HL-60/S4 treated with phorbol 12-myristate 13-acetate at 8.2 ng/mL for 4 days and 3 days (cell line): ENCODE data around the gene TMEM167B.

Experiments
- in situ Hi-C: fragments of 300-500 bp; cut with MboI; formaldehyde crosslinking; loops from 2 replicates; pipeline ENCODE4 v1.15.0; 2022; ENCODE audit warnings: low sequenced_read_pairs

Gene TMEM167B

GRCh38 chr1:109080441-109081082, 10.0 kb upstream of the TMEM167B start:
- in situ Hi-C loops, result no loop called here

DNA sequence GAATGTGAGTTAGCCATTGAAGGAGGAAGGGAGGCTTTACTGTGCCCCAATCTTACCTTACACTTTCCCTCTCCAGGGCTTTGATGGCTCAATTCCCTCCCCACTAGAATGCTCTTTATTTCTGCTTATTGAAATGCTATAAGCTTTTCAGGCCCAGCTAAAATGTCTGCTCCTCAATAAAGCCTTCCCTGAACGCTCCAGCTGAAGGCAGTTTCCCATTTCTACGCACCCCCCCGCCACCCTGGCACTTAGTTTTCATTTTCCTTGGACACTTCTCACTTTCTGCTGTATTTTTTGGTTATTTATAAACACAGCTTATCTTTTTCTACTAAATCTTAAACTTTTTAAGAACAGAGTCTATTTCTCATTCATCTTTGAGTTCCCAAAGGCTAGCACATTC, 7.1 kb upstream of the TMEM167B start:
- in situ Hi-C loops, result no loop called here

DNA sequence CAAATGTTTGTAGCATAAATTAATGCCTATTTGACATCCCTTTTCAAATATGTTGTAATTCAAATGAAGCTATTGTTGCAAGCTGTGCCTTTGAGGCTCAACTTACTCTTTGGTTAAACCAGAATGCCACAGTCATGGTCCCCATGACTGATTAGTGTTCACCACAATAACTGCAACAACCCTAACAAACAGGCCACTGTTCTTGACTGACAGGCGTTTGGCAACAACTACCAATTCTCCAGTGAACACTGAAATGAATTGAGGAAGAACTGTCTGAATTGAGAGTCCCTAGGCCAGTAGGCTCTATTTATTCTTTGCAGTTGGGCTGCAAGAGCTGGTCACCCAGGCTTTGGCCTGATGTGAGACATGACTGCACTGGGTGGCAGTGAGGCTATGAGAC, 6.6 kb upstream of the TMEM167B start:
- in situ Hi-C loops, result no loop called here

DNA sequence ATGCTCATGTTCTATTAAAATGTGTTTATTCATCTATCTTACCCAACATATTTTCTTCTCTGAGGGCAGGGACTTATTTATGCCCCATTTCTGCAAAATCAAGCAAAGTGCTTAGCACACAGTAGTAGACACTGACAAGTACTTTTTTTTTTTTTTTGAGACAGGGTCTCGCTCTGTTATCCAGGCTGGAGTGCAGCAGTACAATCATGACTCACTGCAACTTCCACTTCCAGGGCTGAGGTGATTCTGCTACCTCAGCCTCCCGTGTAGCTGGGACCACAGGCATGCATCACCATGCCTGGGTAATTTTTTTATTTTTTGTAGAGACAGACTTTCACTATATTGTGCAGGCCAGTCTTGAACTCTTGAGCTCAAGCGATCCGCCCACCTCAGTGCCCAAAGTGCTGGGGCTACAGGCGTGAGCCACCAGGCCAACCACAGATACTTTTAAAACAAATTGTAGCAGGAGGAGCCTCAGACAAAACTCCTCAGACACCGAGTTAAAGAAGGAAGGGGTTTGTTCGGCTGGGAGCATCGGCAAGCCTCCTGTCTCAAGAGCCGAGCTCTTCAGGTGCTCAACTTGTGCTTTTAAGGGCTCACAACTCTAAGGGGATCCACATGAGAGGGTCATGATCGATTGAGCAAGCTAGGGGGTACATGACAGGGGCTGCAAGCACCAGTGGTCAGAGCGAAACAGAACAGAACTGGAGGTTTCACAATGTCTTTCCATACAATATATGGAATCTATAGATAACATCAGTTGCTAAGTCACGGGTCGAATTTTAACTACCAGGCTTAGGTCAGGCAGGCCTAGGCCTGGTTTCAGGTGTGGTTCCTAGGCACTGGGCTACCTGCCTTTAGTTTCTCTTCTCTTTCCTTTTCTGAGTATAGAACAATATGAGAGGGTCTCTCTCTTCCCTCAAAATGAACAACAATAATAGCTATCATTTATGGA, 5.7 kb upstream of the TMEM167B start:
- in situ Hi-C loops, result no loop called here

- in situ Hi-C loops, result no loop called here
Observed at GRCh38 chr1:109089242-109090015, 1.1 kb upstream of the TMEM167B start.

DNA sequence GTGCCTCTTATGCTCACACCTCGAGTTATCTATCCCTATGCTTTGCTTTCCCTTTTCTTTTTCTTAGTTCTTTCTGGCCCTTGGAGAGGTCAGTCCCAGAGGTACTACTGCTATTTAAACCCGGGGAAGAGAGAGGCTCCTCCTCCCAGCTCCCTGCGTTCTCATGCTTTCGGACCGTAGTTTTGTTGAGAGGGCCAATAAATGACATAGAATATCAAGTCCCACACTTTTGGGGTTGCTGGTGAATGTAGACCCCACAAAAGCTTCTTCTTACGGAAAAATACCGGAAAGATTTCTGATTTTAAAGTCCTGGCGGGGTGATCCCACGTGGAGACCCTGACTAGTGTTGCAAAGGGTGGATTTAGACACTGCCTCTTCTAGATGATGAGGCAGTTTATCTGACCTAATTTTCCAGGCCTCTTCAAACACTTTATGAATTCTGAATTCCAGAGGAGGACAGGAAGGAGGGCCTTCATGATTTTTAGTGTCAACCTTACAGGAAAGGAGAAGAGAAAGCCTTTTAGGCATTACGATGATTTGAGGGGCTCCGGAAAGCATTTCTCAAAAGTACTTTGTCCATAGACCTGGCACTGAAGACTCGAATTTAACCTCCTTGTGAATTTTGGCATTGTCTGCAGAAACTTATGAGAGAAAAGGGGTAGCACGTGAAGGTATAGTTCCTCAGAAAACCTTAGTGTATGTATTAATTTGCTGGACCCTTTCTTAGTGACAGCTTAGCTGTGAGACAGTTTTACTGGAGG, 694 bp downstream of the TMEM167B start:
- in situ Hi-C loops, result no loop called here

- in situ Hi-C loops, result no loop called here
Observed at GRCh38 chr1:109091839-109092193, 1.3 kb downstream of the TMEM167B start.

- in situ Hi-C loops, result no loop called here
Observed at GRCh38 chr1:109094377-109094803, 3.8 kb downstream of the TMEM167B start.

DNA sequence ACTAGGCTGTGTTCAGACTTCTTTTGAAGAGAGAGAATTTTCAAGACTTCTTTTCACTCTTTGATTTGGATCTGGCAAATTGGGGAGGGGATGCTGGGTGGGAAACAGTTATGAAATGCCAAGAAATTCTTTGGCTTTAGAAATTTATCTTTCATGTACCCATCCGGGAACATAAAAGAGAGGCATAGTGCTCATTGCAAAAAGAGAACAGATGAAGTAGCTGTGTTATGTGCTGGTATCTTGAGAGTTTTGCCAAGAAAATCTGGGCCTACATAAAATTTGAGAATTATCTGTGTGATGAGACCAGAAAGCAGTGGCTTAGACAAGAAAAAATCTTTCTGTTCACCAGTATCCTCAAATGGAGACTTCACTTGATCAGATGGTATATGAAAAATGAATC, 4.3 kb downstream of the TMEM167B start:
- in situ Hi-C loops, result no loop called here

- in situ Hi-C loops, result no loop called here
Observed at GRCh38 chr1:109095631-109096030, 5.1 kb downstream of the TMEM167B start.

DNA sequence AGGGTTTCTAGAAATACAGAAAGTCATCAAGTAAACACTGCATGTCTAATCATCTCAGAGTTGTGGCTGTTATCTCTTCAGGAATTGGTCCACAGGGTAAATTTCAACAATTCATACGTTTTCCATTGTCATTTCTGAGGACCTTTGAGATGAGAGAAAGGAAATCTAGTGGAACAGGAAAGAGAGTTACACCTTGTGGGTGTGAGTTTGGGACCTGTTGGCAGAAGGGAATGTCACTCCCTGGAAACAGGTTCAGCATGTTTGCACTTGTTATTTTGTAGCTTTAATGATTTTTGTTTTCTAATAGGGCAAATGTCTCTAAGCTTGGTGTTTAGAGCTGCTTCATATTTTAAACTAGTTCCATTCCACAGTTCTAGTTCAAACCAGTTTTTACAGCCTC, 5.6 kb downstream of the TMEM167B start:
- in situ Hi-C loops, result no loop called here

GRCh38 chr1:109099938-109100773, 9.6 kb downstream of the TMEM167B start:
- in situ Hi-C loops, result loop anchor here (25.0 kb wide), 1 partner anchor 112 kb away; the partner anchor contains the start of gene SARS1

DNA sequence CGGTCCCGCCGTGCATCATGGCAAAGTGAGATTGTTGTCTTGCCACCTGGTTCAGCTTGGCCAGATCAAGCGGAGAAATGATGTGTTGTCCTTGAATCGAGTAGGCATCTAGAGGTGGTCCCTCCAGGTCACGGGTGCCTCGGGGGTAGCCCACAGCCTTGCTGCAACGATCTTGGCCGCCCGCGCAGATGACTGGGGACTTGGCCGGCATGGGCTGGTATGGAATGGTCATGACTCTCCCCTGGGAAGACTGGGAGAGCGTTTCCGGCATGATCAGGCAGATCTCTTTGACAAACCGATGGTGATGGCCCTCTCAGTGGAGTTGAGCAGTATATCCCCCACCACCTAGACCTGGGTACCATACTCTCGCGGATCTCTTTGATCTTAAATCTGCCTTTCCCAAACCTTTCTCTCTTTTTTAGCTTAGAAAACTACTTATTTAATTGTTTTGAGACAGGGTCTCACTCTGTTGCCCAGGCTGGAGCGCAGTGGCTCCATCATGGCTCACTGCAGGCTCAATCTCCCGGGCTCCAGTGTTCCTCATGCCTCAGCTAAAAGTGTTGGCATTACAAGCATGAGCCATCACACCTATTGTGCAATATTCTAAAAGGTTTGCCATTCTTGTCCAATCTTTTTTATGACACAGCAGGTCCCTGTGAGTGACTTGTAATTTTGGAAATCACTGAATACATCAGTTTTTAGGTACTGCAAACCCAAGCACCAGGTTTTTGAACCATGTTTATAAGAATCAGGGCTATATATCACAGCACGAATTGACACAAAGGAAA, 14.0 kb downstream of the TMEM167B start:
- in situ Hi-C loops, result loop anchor here (25.0 kb wide), 1 partner anchor 108 kb away; the partner anchor contains the start of gene SARS1

DNA sequence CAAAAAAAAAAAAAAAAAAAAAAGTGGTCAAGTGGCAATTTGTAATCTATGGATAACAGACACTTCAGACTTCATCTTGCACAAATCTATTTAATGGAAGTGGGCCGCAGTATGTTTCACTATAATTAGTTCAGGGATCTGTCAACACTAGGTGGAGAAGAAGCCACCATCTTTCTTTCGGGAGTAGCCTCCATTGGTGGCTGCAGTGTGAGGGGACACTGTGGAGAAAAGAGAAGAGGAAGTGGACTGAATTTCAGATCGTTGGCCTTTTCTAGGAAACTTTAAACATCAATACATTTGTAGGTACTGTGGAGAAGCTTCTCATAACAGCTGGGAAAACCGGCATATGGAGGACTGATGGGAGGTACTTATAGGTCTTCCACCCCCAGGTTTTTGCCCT, 15.3 kb downstream of the TMEM167B start:
- in situ Hi-C loops, result loop anchor here (25.0 kb wide), 1 partner anchor 106 kb away; the partner anchor contains the start of gene SARS1

- in situ Hi-C loops, result loop anchor here (25.0 kb wide), 1 partner anchor 105 kb away; the partner anchor contains the start of gene SARS1
Observed at GRCh38 chr1:109107785-109108184, 17.2 kb downstream of the TMEM167B start.

DNA sequence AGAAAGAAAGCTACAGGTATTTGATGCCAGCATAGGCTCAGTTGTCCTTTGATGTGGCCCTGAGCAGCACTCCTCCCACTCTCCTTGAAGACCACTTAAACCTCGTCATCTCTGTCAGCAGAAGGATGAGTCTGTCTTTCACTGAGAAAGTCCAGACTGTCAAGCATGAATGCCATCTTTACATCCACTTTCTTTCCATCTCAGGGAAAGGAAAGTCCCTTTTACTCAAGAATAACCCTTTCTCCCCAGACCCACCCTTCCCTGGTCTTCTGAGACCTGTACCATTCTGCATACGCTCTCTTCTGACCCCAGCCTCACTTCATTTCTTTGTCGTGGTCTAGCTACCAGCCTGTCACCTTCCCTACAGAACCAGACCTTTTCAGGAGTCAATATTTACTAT, 19.3 kb downstream of the TMEM167B start:
- in situ Hi-C loops, result loop anchor here (25.0 kb wide), 1 partner anchor 102 kb away; the partner anchor contains the start of gene SARS1

DNA sequence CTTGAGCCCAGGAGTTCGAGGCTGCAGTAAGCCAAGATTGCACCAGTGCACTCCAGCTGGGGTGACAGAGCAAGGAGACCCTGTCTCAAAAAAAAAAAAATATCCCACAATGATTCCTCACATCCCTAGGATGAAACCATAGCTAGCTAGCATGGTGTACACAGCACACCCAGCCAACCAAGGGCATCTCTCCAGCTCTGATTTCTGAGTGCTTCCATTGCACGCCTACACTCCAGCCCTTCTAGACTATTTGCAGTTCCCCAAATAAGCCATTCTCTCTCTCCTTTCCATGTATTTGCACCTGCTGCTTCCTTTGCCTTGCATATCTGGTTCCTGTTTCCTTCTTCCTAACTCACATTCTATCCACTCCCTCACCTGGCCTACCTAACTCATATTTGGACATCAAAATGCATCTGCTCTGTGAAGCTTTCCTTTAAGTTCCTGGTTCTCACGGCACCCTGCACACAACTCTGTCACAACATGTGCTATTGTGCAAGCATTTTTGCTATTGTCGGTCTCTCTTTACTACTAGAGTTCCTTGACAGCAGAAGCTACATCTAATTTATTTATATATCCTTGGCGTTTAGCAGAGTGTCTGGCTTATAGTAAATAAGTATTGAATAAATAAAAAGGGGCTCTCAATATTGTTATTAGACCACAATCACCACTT, 21.0 kb downstream of the TMEM167B start:
- in situ Hi-C loops, result loop anchor here (25.0 kb wide), 1 partner anchor 101 kb away; the partner anchor contains the start of gene SARS1
